HG02885 (cell line): ENCODE measurements around the gene GIGYF2.
"Not testable (repeated sequence)": the region's sequence is repeated elsewhere in the genome, so short reads cannot be mapped to it uniquely, and the experiment has no call there.

Experiments
- ATAC-seq: cut with Tn5 transposase; IDR thresholded peaks from one replicate; pipeline ENCODE4 v1.9.1; 2021; ENCODE audit warnings: mild to moderate bottlenecking; ENCODE audit not compliant: unreplicated experiment, poor library complexity

GIGYF2 gene

DNA sequence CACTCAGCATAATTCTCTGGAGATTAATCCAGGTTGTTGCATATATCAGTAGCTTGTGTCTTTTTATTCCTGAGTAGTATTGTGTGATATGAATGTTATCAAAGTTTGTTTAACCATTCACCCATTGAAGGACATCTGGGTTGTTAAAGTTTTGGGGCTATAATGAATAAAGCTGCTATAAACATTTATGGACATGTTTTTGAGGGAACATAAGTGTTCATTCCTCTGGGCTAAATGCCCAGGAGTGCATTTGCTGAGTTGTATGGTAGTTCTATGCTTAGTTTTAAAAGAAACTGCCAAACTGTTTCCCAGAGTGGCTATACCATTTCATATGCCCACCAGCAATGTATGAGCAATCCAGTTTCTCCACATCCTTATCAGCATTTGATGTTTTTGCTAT, 101.1 kb downstream of the GIGYF2 start:
- ATAC-seq = no peak

DNA sequence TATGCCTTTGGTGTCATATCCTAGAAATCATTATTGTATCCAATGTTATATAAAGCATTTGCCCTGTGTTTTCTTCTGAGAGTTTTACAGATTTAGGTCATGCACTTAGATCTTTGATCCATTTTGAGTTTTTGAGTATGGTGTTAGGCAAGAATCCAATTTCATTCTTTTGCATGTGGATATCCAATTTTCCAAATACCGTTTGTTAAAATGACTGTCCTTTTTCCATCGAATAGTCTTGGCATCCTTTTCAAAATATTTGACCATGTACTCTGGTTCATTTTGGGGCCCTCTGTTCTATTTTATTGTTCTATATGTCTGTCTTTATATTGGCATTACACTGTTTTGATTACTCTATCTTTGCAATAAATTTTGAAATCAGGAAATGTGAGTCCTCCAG, 103.0 kb downstream of the GIGYF2 start:
- no peak for ATAC-seq

DNA sequence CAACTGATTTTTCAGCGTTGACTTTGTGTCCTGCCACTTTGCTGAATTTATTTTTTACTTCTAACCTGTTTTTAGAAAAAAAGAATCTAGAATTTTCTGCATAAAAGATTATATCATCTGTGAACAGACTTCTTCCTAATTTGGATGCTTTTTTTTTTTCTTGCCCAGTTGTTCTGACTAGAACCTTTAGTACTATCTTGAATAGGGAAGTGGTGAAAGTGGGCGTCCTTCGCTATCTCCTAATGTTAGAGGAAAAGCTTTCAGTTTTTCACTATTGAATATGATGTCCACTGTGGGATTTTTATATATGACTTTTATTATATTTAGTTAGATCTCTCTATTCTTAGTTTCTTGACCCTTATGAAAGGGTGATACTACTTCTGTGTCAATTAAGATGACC, 105.0 kb downstream of the GIGYF2 start:
- ATAC-seq = no peak

DNA sequence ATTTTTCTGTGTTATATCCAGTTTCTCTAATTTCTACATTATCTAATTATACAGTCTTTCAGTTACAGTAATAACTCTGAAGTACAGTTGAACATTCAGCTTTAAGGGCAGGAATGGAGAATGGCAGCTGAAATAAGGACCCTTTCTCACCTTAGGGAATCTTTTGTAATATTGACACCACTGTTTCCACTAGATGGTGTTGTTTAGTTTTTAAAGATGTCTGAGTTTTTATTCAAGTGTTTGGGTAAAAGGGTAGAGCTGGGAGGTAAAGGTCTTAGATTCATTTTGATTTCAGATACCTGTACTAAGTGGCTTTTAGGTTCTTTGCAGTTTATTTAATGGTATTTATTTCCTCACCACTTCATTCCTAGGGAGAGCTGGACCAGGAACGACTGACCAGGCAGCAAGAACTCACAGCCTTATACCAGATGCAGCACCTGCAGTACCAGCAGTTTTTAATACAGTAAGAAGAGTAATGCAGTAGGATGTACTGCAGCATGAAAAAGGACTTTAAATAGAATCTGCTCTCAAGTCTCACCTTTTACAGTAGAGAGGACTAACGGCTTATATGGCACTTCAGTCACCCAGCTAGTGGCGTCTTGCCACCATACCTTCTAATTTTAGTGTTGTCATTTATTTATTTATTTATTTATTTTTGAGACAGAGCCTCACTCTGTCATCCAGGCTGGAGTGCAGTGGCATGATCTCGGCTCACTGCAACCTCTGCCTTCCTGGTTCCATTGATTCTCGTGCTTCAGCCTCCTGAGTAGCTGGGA, 112.4 kb downstream of the GIGYF2 start:
- ATAC-seq = no peak

DNA sequence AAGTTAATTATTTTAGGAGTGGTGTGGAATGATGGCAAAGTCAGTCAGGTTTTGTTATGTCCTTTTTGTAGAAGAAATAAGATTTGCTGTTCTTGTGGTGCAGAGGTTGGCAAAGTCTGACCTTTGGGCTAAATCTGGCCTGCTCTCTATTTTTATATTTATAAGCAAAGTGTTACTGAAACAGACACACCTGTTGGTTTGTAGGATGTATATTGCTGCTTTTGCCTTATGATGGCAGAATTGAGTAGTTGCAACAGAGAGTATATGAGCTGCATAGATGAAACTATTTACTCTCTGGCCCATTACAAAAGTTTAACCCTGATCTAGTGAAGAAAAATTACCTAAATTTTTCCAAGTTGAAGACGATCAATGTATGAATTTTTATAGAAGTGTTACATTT, 113.3 kb downstream of the GIGYF2 start:
- no peak for ATAC-seq

DNA sequence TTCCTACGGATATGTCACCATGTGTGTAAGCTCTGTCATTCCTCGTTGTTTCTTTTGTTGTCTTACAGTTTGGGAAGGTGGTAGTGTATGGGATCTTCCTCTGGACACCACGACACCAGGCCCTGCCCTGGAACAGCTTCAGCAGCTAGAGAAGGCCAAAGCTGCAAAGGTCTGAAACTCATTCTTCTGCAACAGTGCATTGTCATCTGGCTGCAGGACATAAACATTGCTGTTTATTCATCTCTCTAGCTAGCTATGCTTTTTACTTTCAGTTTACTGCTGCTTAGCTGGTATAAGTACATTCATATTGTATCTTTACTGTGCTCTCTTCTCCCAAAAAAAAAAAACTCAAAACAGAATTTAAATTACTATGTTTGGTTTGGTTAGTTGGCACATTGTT, 118.4 kb downstream of the GIGYF2 start:
- ATAC-seq = no peak

DNA sequence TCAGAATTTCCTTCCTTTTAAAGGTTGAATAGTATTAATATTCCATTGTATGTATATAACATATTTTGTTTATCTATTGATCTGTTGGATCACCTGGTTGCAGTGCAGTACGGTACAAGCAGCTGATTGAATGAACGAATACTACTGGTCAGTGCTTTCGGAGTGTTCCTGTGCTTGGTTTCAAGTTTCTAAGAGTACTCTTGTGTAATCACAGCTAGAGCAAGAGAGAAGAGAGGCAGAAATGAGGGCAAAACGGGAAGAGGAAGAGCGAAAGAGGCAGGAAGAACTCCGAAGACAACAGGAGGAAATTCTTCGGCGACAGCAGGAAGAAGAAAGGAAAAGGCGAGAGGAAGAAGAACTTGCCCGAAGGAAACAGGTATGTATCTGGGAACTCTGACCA, 119.5 kb downstream of the GIGYF2 start:
- ATAC-seq = no peak

DNA sequence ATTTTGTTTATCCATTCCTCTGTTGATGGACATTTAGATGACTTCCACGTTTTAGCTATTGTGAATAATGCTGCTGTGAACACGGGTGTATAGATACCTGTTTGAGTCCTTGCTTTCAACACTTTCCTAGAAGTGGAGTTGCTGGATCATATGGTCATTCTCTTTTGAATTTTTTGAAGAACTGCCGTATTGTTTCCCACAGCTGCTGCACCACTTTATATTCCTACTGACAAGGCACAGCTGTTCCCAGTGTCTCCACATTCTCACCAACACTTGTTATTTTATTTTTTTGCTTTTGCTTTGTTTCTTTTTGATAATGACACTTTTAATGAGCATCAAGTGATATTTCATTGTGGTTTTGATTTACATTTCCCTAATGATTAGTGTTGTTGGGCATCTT, 120.6 kb downstream of the GIGYF2 start:
- no peak for ATAC-seq

DNA sequence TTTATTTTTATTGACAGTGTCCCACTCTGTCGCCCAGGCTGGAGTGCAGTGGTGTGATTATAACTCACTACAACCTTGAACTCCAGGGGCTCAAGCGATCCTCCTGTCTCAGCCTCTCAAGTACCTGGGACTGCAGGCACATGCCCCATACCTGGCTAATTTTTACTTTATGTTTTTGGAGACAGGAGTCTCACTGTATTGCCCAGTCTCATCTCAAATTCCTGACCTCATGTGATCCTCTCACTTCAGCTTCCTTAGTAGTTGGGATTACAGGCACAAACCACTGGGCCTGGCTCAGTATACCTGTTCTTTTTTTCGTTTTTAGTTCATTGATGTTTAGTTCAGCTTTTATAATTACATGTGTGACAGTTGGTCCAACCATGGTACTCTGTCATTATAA, 132.9 kb downstream of the GIGYF2 start:
- ATAC-seq = no peak

DNA sequence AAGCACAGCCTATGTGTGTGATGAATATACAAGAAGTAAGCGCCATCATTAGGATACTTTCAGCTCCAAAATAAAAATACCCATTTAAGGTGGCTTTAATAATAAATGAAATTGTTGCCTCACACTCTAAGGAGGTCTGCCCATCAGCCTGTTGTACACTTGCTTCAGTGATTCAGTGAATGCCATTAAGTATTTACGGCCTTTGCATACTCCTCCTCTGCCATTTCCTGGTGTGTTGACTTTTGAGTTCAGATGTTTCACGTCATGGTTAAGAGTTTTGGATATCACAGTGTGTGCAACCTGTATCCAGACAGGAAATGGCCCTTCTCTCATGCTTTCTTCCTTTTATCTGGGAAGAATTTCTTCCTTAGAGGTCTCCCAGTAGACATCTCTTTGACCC, 134.4 kb downstream of the GIGYF2 start:
- ATAC-seq = no peak

DNA sequence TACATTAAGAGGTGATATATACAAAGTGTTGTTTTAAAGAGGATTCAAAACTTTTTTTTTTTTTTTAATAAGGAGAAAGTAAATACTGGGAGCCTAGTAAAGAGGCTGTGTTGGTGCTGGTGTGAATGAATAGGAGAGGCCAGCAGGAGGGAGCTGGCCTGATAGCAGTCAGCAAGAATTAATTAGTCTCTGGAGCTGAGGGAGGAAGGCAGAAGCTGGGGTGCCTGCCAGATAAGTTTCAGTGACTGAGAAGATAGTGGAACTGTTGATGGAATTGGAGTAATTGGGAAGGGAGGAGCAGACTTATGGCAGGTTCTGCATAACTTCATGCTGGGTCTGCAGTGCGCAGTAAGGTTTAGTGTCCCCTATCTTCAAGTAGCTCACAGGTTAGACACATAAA, 136.7 kb downstream of the GIGYF2 start:
- ATAC-seq = no peak

DNA sequence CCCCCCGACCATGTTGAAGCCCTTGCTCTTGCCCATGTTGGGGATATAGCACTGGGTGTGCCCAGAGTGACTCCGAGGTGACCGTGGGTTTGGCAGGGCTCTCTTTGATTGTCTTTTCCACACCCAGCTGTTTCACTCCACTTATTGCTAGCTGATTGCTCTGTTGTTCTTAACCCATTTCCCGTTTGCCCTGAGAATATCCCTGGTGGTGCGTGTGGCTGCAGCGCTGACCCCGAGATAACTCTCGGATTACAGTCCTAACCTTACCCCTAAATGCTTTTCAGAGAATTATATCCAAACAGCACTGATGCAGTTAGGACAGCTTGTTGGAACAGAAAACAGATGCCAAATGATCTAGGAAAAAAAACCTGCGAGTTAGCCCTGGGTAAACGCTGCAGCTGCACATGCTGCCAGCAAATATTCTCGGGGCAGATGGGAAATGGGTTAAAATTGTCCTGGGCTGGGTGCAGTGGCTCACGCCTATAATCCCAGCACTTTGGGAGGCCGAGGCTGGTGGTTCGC, 138.6 kb downstream of the GIGYF2 start:
- ATAC-seq = no peak

DNA sequence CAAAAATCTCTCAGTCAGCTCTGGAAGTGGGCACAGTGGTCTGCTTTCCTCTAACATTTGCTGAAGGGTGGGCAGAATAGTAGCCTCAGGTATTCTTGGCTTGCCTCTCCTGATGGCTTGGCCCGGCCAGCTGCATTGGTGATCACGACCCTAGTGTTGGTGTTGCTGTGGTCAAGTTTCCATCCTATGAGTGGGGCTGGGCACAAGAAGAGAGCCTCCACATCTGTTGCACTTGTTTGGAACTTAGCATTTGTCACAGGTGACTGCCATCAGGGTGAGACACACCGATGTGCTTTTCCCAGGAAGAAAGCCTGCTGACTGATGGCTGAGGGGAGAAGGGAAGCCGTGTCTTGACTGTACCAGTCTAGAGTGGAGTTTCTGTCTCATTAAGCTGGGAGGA, 139.8 kb downstream of the GIGYF2 start:
- no peak for ATAC-seq

DNA sequence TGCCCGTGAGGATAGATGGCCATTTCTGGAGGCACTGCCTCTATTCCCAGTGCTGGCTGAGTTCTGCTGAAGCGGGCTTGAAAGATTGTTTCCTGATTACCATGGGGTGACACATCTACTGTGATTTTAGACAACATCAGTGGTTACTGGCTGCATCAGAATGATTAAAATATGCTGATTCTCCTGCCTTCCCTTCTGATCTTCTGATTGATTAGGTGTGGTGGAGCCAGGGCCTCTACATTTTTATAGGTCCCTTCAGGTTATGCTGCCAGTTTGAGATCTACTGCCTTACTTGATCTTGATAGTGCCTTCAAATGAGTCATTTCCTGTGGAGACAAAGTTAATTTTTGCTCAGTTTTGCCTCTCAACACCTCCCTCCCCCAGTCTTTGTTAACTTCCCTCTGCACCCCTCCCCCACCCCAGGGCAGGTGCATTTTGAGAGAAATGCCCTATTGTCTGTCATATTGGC, 141.3 kb downstream of the GIGYF2 start:
- ATAC-seq = no peak

DNA sequence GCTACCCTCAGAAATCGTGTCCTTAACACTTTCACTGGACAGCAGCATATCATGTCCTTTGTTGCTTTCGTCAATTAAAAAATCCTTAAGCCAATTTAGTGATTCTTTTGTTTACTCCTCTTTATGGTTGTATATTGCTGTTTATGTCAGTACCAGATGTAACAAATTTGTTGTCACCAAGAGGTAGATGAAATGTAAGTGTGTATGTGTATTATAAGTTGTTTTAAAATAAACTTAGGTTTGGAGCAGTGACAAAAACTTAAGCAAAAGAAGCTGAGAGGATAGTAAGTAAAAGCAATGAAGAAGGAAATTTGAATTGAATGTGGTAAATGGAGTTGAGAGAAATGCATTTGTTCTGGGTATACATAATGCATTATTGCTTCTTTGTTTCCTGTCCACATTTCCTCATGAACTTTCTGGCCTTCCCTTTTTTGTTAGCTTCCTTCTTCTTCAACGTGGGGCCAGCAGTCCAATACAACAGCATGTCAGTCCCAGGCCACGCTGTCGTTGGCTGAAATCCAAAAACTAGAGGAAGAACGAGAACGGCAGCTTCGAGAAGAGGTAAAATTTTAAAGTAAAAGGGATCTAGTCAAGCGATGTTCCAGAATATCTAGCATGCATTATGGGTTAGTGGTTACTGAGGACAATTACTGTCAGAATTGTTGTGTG, 142.4 kb downstream of the GIGYF2 start:
- ATAC-seq = no peak

DNA sequence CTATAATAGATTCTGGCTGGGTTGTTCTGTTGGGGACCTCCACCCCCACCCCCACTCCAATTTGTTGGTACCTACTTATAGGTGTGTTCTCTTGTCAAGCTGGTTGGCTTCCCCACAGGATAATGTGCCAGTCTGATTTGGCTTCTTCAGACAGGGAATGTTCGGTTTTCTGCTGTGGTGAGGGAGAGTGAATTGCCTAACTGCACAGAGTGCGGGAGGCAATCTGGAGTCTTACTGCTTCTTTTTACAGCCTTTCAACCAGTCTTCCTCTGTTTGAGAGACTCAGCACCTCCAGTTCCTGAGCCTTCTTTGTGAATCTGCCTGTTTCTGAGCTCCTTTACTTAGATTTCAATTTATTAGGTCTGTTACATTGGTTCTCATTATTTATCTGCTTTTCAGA, 145.6 kb downstream of the GIGYF2 start:
- no peak for ATAC-seq

DNA sequence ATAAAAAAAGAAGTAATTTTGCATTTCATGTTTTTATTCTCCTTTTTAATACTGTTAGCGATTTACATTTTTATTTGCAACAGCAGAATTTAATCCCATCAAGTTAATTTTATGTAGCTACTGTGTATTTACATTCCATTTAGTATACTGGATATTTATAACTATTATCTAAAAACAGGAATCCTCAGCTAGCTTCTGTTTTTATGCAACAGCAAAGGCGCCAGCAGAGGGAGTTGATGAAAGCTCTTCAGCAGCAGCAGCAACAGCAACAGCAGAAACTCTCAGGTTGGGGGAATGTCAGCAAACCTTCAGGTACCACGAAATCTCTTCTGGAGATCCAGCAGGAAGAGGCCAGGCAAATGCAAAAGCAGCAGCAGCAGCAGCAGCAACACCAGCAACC, 146.7 kb downstream of the GIGYF2 start:
- no peak for ATAC-seq

DNA sequence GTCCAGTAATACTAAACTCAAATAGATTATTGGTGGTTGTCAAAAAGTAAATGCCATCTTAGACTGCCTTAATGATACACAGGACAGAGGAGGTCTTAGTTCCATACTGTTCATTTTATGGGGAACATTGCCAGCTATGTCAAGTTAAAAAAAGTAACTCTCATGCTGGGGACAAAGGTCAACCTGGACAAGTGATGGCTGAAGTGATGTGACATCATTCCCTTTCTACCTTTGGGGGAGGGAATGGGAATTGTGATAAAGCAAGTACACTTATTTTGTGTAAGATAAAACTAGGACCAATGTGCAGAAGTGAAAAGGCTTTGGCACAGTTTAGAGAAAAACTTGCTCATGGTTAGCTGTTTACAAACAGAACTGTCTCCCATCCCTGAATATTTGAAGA, 148.9 kb downstream of the GIGYF2 start:
- no peak for ATAC-seq

DNA sequence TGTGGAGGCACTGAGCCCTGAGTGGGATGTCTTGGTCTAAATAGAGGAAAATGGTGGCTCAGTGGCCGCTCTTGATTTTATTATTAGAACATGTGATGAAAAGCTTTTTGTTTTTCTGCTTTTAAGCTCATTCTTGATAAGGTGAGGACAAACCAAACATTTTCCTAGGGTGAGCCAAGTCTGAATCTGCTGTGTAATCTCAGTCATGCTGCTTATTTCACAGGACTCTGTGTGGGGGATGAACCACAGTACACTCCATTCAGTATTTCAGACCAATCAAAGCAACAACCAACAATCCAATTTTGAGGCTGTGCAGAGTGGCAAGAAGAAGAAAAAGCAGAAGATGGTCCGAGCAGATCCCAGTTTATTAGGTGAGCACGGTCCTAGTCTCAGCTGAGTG, 152.9 kb downstream of the GIGYF2 start:
- no peak for ATAC-seq

DNA sequence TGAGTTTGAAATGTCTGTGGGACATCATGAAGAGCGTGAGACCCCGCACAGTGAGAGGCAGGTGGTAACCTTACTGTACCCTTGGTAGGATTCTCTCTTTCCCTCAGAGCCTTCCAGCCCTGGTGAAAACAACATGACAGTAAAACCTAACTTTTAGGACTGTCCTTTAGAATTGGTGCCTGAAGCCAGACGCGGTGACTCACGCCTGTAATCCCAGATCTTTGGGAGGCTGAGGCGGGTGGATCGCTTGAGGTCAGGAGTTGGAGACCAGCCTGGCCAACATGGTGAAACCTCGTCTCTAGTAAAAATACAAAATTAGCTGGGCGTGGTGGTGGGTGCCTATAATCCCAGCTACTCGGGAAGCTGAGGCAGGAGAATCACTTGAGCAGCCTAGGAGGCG, 154.9 kb downstream of the GIGYF2 start:
- not testable (repeated sequence) for ATAC-seq

DNA sequence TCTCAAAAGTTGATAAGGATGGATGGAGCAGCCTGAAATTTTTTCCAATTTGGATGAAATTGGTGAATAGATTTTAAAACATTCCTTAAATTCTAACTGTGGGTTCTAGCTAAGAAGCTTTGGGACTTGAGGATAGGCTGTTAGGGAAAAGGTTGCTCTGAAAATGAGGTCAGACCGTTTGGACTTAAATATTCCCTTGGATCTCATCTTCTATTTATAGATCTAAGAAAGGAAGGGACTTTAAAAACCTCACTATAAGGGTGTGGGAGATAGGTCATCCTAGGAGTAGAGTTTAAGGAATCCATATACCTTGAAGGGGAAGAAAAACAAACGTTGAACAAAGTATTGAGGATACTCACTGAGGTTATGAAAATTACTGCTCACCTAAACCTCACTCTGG, 155.5 kb downstream of the GIGYF2 start:
- no peak for ATAC-seq

DNA sequence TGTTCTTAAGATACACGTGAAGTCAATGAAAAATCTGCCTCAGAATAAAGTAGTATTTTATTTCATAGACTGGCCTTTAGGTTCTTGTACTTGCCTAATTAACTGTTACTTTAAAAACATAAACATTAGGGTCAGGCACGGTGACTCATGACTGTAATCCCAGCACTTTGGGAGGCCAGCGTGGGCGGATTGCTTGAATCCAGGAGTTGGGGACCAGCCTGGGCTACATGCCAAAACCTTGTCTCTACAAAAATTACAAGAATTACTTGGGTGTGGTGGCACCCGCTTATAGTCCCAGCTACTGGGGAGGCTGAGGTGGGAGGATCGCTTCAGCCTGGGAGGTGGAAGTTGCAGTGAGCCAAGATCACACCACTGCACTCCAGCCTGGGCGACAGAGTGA, 157.0 kb downstream of the GIGYF2 start:
- no peak for ATAC-seq
